IPS-NIHi7 (cell line): ENCODE measurements around the gene POLR2L.

ENCODE experiments used
- DNase-seq: peaks from one replicate; pipeline ENCODE4 v3.0.0; 2012; ENCODE audit warnings: mixed read lengths; ENCODE audit errors: extremely low spot score

POLR2L gene

GRCh38 chr11:868802-869201, 26.5 kb upstream of the POLR2L start:
- DNase-seq = no peak

- DNase-seq = no peak
Observed at GRCh38 chr11:868394-868793, 26.1 kb upstream of the POLR2L start.

DNA sequence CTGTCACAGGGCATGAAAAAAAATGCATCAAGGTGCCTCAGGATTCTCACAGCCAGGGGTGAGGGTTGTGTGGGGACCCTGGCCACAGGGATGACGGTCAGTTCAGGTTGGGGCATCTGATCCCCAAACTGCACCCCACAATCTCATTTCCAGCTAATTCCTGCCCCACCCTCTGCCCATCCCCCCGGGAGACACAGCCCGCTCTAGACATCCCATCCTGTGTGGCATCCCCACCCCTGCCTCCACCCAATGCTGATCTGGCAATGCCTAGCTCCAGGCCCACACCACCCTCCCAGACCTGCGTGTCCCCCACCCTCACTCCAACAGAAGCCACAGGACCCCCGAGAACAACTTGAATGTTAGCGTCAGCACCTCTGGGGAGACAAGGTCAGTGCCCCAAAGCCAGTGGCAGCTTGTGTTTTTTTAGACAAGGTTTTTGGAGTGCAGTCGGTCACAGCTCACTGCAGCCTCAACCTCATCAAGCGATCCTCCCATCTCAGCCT, 25.6 kb upstream of the POLR2L start:
- no peak for DNase-seq

DNA sequence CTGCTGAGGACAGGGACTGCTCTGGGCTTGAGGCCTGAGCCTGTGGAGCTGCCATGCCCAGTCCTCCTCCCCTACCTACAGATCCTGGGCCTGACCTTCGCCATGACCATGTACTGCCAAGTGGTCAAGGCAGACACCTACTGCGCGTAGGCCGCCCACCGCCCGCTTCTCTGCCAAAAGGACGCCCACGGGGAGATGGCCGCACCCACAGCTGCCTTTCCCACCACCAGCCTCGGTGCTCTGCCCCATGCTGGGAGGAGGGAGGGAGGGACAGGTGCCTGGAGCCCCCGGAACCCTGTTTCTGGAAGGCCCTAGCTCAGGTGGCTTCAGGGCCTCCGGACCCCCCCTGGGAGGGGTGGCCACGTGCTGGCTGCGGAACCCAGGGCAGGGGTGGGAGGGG, 24.2 kb upstream of the POLR2L start:
- DNase-seq = no peak

DNA sequence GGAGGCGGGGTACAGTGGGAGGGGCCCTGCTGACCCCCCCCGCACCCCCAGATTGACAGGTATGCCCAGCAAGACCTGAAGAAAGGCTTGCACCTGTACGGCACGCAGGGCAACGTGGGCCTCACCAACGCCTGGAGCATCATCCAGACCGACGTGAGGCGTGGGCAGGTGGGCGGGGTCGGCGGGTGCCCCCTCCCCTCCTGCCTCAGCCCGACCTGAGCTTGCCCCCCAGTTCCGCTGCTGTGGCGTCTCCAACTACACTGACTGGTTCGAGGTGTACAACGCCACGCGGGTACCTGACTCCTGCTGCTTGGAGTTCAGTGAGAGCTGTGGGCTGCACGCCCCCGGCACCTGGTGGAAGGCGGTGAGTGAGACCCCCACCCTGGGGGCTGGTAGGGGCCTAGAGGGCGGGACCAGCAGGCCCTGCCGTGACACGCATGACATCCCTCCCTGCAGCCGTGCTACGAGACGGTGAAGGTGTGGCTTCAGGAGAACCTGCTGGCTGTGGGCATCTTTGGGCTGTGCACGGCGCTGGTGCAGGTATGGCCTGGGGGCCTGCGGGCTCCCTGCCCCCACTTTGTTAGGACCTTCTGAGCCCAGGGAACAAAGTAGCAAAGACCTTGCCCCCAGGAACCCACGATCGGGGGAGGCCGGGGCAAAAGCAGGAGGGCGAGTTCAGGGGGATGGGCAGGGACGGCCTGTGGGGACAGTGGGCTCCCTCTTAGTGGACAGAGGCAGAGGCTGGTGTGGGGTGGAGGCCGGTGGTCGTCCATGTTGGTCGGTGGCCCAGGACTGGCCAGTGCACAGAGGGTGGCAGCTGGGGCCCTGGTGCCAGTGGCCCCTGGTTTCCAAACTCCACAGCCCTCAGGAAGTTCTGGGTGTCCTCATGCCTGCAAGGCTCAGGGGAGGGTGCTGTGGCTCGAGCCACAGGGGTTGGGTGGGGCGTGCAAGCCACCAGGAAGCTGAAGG, 23.4 kb upstream of the POLR2L start:
- no peak for DNase-seq

GRCh38 chr11:864898-865297, 22.6 kb upstream of the POLR2L start:
- no peak for DNase-seq

DNA sequence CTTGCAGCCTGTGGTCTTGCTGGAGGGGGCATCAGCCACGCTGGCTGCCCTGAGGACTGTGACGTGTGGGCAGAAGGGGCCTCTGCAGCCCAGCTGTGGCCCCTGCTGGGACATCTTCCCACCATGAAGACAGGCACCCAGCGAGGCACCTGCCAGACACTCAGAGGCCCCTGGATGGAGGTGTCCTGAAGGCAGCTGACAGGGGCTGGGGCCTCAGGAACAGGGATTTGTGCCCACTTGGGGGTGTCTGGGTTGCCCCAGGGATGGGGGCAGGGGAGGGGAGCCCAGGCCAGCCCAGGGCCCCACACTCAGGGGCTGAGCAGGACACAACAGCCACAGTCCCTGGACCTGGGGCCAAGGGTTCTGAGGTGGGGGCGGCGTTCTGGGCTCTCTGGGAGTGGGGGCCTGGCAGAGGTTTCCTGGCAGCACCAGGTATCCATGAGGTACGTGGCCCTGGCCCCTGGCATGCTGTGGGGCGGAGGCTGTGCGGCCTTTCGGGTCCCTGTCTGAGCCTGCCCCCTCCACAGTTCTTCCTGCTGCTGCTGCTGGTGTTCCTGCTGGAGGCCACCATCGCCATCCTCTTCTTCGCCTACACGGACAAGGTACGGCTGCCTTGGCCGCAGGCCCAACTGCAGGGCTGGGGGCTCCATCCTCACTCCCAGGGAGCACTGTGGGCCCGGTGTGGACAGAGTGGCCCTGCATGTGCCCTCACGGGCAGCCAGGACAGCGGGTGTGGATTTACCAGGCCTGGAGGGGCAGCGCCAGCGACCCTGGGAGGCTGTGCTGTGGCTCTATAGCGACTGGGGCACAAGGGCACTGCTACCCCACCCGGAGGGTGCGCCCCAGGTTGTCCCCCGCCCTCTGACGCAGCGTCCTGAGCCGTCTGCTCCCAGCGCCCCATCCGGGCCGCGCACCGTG, 21.8 kb upstream of the POLR2L start:
- DNase-seq = no peak

GRCh38 chr11:863023-863909, 20.9 kb upstream of the POLR2L start:
- DNase-seq = no peak

DNA sequence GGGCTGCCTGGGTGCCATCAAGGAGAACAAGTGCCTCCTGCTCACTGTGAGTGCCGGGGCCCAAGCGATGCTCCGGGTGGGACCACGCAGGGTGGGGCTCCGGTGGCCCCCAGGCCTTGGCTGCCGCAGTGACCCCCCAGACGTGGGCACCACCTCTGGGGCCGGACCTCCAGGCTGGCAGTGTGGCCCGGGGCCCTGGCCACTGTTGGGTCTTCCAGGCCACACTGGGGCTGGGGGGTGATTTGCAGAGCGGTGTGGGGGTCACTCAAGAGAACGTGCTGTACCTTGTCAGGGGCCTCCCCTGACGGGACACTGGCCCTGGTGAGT, 20.3 kb upstream of the POLR2L start:
- no peak for DNase-seq

DNA sequence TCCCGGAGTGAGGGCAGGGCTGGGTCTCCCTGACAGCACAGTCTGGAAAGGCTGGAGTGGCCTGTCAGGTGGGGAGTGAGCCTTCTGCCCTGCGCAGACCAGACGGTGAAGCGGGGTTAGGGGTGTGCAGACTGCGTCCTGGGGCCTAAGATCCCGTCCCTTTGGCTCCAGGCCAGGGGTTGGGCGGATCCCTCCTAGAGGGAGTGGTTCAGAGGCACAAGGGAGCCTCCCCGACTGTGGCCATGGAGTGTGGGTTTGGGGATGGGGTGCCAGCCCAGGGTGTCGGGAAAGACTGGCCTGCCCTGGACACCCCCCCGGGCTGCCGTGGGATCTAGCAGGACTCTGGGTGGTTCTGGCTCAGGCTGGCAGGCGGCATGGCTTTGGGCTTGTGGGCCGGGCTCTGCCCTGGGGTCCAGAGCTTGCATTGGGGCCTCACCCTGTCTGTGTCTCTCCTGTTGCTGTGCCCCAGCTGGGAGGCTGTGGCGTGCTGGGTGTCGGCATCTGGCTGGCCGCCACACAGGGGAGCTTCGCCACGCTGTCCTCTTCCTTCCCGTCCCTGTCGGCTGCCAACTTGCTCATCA, 19.8 kb upstream of the POLR2L start:
- peak; percentile 68 for DNase-seq

GRCh38 chr11:861105-861479, 18.8 kb upstream of the POLR2L start:
- no peak for DNase-seq

- no peak for DNase-seq
Observed at GRCh38 chr11:860234-861104, 18.1 kb upstream of the POLR2L start.

GRCh38 chr11:859394-860131, 17.2 kb upstream of the POLR2L start:
- no peak for DNase-seq

DNA sequence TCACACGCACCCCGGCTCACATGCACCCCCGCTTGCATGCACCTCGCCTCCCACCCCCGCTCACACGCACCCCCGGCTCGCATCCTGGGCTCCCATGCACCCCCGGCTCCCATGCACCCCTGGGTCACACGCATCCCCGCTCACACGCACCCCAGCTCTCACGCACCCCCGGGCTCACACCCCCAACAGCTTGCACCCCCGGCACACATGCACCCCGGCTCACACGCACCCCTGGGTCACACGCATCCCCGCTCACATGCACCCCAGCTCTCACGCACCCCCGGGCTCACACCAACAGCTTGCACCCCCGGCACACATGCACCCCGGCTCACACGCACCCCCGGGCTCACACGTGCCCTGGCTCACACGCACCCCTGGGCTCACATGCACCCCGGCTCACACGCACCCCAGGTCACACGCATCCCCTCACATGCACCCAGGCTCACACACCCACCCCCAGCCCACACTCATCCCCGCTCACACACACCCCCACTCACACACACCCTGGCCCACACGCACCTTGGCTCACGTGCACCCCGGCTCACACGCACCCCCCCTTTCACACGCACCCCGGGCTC, 16.5 kb upstream of the POLR2L start:
- DNase-seq = no peak

DNA sequence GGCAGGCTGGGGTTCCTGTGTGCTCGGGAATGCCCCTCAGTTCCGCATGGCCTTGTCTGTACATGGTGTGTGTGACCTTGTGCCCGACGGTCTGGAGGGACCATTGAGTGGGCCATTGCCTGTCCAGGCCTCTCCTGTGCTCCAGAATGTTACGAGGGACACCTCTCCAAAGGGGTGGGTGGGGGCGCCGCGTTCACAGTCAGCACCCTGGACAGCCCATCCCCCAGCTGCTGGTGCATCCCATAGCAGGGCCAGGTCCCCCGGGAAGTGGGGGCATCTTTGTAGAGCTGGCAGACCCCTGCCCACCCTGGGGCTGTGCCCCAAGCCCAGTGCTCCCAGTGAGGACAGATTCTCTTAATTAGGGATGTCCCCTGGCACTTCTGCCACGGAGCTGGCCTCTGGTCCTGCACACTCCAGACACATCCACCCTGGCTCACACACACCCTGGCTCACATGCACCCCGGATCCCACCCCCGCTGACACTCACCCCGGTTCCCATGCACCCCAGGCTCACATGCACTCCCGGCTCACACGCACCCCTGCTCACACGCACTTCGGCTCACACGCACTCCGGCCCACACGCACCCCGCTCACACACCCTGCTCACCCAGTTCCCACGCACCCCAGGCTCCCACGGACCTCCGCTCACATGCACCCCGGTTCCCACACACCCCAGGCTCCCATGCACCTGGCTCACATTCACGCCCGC, 15.9 kb upstream of the POLR2L start:
- DNase-seq = no peak

- DNase-seq = no peak
Observed at GRCh38 chr11:856397-856796, 14.1 kb upstream of the POLR2L start.

DNA sequence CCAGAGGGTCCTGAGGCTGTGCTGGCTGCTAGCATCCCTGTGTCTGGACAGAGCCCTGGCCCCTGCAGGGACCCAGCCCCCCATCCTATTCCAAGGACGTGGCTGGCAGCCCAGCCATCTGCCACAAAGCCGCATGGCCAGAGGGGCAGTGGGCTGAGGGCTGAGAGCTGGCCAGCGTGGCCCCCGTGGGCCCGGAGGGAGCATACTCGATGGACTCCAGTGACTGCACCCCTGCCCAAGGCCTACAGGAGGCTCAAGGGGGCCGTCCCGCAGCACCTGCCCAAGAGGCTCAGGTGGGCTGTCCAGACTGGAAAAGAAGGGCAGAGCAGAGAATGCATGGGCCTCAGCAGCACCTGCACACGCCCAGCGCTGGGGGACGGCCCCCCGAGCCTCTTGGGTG, 13.5 kb upstream of the POLR2L start:
- no peak for DNase-seq

GRCh38 chr11:855330-855674, 13.0 kb upstream of the POLR2L start:
- no peak for DNase-seq
